Stimulated activated CD4-positive, alpha-beta T cell treated with anti-CD3 and anti-CD28 coated beads, Interleukin-15, amount 100 ng/mL, for 1 hour (primary cell): ENCODE data around the gene ERP44.
A peak's percentile ranks its signal among the peaks of the same experiment; 100 is the strongest.
"Not testable (repeated sequence)": the region's sequence is repeated elsewhere in the genome, so short reads cannot be mapped to it uniquely, and the experiment has no call there.

Source experiments
- DNase-seq, 2 donors: peaks; one replicate each; pipeline ENCODE4 v3.0.0-alpha.2; 2020; ENCODE audit warnings: low read depth in 1 of 2, low spot score in 1 of 2

The ERP44 gene

DNA sequence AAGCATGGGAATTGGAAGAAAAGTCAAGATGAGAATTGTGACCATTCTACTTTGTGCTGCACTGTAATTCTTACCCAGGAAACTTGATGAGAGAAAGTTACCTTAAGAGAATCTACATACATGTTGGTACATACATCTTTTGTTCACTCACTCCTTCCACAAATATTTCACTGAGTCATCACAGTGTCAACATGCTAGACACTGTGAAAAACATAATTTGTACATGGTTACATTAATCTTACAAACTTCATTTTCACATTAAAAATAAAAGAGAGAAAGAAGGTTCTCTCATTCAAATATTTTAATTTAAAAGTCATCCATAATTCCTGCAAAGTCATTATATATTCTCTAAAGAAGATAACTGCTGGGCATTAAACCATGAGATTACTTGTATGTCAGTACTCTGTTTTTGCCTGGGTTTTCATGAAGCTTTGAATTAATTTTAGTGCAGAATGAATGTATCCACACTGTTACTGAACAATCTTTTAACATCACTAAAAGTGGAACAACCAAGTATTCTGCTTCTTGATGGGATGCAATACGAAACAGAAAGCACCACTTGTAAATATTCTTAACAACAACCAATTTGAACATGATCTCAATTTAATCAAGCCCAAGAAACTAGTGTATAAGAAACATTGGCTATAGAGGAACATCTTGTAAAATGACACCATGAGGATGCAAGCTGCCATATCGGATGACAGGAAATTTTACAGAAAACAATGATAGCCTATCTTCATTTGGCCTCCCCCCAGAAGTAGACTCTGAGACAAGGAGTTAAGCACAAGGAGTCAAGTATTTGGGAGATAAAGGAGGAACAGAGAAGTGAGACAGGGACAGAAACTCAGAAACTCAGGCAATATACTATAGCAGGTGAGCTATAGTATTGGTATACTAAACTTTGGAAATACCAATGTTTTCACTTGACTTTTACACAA lies 28.4 kb downstream of the ERP44 start:
- DNase-seq: no peak

DNA sequence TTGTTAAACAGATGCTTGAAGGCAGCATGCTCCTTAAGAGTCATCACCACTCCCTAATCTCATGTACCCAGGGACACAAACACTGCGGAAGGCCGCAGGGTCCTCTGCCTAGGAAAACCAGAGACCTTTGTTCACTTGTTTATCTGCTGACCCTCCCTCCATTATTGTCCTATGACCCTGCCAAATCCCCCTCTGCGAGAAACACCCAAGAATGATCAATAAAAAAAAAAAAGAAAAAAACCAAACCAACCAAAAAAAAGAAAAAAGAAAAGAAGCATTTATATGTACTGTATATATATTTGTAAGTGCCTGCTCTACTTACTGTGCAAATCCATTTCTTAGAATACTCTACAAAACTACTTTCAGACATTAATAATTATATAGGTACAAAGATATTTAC lies 29.7 kb downstream of the ERP44 start:
- DNase-seq: not testable (repeated sequence)

DNA sequence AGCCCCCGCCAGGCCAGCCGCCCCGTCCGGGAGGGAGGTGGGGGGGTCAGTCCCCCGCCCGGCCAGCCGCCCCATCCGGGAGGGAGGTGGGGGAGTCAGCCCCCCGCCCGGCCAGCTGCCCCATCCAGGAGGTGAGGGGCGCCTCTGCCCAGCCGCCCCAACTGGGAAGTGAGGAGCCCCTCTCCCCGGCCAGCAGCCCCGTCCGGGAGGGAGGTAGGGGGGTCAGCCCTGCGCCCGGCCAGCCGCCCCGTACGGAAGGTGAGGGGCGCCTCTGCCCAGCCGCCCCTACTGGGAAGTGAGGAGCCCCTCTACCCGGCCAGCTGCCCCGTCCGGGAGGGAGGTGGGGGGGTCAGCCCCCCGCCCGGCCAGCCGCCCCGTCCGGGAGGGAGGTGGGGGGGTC lies 30.8 kb downstream of the ERP44 start:
- not testable (repeated sequence) for DNase-seq

DNA sequence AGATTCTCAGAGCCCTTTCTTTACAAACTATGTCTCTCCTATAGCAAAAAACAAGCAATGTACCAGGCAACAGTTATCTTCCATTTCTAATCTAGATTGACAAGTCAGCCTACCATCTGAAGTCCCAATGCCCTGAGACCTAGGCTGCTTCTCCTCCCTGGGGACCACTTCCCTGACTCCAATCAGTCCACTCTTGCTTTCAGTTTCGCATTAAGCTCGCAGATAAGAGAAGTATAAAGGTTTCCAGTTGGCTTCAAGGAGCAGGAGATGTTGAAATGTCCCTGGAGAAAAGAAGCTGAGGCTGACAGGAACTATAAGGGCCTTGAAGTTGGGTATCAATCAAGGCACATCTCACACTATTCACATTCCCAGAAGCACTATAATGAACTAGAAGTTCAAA lies 32.3 kb downstream of the ERP44 start:
- no peak for DNase-seq

DNA sequence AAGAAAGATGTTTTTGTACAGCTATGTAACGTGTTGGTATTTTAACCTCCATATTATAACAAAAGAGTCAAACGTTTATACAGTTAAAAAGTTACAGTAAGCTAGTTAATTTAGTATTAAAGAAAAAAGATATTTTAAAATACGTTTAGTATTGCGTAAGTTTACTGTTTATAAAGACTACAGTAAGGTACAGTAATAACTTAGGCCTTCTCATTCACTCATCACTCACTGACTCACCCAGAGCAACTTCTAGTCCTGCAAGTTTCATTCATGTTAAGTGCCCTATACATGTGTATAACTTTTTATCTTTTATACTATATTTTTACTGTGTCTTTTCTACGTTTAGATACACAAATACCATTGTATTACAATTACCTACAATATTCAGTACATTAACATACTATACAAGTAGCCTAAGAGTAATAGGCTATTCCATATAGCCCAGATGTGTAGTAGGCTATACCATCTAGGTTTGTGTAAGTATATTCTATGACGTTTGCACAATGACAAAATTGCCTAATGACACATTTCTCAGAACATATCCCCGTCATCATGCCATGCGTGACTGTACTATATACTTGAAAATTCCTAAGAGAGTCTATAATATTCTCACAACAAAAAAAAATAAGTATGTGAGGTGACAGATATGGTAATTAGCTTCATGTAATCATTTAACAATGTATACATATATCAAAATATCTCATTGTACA lies 33.8 kb downstream of the ERP44 start:
- no peak for DNase-seq

DNA sequence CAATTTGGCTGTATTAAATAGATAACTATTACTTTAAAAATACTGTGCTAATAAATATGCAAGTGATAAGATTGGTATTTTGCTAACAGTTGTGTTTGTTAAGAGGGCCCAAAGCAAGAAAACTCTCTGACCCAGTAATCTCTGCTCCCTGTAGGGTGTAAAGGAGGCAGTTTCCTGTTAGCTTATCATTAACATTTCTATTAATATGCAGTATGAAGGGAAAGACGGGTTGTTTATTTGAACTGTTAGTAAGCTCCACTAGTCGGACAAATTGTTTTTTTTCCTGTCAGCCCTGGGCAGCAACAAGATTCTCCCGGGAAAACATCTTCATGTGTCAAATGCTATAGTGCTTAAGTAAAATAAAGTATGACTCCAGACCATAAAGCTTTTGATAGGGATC lies 35.6 kb downstream of the ERP44 start:
- DNase-seq: no peak

DNA sequence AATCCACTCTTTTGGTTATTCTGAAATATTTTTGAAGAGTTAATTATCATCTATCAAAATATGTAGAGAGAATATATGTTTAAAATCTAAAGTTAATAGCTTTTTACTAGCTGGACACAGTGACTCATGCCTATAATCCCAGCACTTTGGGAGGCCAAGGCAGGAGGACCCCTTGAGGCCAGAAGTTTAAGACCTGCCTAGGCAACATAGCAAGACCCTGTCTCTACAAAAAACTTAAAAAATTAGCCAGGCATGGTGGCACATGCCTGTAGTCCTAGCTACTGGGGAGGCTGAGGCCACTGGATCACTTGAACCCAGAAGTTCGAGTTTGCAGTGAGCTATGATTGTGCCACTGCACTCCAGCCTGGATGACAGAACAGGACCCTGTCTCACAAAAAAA lies 36.1 kb downstream of the ERP44 start:
- DNase-seq: not testable (repeated sequence)

DNA sequence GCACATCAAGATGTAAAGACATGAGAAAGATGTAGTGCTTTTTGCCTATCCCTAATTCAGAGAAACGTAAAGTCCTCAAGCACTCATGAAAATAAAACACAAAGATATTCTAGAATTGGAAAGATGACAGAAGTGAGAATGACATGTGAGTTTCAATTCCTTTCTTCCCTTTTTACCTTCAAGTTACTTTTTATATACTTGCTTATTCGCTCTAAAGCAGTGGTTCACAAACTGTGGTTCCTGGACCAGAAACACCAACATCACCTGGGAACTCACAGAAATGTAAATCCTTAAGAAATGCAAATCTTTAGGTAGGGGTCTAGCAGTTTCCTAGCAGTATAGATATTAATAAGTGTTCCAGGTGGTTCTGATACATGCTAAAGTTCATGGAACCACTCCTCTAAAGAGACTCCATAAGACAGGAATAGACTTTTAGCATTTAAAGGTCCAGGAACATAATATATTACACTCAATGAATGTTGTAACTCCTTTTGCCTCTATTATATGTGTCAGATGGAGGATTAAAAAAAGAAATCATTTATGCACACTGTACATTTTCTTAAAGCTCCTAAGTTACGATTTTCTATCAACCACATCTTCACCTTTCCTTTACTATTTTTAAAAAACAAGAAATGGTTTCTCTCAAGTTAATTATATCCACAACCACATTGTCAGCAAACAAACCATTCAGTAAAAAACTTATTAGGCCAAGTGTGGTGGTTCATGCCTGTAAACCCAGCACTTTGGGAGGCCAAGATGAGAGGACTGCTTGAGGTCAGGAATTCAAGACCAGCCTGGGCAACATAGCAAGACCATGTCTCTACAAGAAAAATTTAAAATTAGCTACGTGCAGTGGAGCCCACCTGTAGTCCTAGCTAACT lies 39.9 kb downstream of the ERP44 start:
- no peak for DNase-seq

DNA sequence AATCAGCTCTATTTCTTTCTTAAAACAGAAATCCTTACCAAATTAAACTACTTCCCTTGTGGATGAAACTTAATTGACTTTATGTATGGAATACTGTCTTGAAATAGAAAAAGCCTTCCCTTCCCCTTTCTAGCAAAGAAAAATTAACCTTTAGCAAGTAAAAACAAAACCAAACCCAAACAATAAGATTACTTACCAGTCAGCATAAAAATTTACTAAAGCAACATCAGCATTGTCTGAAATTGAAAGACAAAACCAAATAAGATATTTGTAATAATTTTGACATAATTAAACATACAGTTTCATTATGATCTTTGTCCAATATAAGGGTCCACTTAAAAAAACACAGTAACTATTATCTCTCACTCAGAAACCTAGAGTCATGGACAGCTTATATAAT lies 41.2 kb downstream of the ERP44 start:
- DNase-seq: no peak

DNA sequence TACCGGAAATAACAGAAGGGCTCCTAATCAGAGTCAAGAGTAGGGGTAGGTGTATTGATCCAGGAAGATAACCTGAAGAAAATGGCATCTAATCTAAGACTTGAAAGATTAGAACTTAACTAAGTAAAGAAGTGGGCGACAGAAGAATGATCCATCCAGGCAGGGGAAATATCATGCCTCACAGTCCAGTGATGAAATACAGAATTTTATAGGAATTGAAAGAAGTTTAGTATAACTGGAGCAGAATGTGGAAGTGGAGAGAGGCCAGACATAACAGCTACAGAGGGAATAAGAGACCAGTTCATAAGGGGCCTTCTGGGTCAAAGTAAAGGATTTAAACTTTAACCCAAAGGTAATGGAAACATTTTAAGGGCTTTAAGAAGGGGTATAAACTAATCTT lies 42.2 kb downstream of the ERP44 start:
- DNase-seq: no peak

DNA sequence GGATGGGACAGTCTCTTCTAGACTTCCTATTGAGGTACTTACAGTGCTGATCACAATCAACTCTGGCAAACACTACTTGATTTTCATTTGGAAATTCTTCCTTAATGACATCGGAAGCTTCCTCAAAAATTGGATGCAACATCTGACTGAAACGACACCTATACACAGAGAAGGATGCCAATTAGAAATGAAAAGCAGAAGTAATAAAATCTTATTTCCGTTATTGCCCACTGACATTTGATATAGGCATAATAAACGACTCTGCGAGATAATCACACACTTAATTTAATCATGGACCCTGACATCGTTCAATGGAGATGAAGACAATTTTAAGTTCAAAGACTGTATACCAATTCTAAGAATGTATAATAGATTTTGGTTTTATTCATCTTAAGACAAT lies 46.4 kb downstream of the ERP44 start:
- DNase-seq: no peak

DNA sequence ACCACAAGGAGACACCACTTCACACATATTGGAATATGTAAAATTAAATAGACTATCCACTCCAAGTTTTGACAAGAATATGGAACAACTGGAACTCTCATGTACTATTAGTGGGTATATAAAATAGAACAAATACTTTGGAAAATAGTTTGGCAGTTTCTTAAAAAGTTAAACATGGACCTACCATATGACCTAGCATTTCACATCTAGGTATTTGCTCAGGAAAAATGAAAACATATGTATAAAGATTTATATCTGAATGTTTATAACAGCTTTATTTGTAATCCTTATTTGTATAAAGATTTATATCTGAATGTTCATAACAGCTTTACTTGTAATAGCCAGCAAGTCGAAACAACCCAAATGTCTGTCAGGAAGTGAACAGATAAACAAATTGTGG lies 49.2 kb downstream of the ERP44 start:
- DNase-seq: no peak

DNA sequence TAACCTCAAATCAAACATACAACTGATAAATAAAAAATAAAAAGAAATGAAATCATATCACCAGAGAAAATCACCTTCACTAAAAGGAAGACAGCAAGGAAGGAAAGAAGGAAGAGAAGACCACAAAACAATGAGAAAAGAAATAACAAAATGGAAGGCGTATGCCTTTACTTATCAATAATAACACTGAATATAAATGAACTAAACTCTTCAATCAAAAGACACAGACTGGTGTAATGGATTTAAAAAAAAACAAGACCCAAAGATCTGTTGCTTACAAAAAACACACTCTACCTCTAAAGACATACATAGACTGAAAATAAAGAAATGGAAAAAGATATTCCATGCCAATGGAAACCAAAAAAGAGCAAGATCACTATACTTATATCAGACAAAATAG lies 60.3 kb downstream of the ERP44 start:
- DNase-seq: no peak

DNA sequence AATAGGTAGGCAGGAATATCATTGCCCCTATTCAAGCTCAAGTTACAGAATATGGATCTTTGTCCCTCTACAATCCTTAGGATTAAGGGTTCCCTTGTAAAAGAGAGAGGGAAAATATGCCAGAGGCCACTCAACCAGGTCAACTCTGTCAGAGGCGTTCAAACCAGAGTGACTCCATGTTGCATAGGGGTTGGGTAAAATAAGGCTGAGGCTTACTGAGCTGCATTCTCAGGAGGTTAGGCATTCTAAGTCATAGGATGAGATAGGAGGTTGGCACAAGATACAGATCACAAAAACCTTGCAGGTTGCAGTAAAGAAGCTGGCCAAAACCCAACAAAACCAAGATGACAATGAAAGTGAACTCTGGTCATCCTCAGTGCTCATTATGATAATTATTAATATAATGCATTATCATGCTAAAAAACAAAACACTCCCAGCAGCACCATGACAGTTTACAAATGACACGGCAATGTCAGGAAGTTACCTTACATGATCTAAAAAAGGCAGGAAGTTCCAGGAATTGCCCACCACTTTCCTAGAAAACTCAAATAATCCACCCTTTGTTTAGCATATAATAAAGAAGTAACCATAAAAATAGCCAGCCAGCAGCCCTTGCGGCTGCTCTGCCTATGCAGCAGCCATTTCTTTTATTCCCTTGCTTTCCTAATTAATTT lies 64.8 kb downstream of the ERP44 start:
- no peak for DNase-seq

DNA sequence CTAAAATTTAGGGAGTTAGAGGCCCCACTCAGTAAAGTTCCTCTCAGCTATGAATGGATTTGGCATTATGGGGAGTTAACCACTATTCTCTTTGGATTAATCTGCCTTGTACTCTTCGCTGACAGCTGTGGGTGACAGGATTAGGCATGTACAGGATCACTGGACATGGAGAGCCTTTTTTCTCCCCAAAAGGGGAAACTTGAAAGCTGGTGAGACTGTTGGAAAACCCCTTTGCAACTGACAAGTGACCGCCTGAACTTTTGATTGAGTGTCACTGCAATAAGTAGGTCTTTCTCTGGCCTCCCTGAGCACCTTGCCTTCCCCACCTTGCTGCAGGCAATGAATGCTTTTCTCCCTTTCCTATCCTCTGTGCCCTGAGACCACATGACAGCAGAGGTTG lies 68.3 kb downstream of the ERP44 start:
- DNase-seq: no peak

DNA sequence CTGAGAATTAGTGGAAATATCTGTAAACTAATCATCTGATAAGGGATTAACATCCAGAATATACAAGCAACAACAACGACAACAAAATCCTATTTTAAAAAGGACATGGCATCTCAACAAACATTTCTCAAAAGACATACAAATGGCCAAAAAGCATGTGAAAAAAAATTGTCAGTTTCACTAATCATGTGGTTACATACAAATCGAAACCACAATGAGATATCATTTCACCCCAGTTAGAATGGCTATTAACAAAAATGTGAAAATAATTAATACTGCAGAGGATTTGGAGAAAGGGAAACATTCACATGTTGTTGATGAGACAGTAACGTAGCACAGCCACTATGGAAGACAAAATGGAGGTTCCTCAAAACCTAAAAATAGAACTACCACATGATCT lies 69.5 kb downstream of the ERP44 start:
- no peak for DNase-seq

DNA sequence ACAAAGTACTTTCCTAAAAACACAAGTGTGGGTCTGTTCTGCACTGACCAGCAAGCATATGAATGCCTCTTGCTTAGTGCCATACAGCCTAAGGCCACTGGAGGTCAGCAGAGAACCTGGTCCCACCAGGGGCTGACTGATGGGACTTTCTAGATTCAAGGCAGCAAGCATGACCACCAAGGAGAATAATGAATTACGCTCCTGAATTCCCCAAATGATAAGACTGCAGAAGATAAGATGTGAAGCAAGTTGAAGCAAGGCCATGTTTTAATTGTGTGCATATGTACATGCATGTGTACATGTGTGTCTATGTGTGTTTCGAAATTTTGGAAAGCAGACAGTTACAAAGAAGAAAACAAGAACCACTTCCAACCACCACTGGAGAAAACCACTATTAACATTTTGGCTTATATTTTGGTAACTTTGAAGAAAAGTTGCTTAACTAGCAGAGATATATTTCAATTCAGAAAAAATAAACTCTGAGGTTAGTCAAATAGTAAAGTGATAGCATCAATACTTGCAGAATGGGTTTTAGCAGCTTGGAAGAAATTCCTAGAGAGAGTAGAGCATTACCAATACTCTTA lies 70.5 kb downstream of the ERP44 start:
- peak; percentile 21 to 39 for DNase-seq

DNA sequence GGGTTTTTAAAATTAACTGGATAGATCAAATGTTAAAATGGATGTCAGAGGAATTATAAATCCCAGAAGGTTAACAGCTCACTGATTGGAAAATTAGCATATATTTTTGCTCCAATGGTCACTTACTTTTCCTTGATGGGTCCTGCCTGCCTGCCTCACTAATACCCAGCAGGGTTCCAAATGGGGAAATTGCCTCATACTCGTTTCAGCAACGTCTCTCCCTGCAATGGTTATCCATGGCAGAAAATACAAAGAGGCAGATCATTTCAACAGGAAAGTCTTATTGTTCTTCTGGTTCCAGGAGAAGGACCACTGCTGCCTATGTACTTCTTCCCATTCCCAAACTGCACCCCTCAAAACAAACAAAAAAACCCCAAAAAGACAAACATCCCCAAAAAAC lies 71.3 kb downstream of the ERP44 start:
- no peak for DNase-seq

DNA sequence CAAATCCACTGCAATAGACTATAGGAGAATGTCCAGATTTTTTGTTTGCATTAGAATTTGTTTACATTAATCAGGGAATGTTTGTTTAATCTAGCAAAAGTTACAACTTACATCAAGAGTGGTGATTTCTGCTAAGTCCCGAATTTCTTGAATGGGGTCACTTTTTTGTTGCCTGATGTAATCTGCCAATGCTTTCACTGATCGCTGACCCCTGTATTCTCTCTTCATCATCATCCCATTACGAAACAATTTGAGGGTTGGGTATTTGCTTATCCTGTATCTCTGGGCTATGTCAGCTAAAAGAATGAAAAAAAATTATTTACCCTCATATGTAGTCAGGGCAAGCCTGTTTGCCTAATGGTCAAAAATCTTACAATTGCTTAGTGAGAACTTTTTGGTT lies 76.9 kb downstream of the ERP44 start:
- DNase-seq: no peak

DNA sequence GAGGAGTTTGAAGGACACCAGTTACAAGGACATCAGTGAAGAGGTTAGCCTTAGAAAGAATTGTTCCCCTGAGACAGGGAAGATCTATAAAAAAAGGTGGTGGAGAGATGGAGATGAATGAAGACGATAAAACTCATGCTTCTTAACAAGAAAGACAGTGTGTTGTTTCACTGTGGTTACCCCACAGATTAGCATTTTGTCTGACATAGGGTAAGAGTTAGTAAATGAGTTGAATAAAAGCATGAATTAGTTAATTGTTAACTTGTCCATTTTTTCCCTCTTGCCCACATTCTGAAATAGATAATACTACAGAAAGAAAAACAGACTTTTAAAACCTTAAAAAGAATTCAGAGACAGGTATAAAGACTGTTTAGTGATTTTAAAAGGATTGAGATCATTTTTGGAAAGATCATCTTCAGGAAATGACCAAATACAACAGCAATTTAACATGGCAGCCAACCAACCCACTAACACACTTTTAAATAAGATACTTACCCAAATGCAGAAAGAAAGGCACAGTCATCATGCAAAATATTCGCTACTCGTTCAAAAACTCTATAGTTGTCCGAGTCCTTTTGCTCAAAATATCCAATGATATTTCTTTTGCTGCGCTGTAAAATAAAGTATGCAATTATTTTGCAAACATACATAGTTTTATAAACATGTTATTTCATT lies 78.5 kb downstream of the ERP44 start:
- no peak for DNase-seq
